Measurements from ENCODE around the gene VDR. TPM values are rescaled to one million over a fixed set of nuclear protein-coding genes. Genes with fewer than 3 reads are reported as not detected.

VDR gene
- total and polyA plus RNA-seq, 4 donors = 2.2 to 9.3 (median 7.4) TPM

- DNase-seq (no peak), ATAC-seq (ENCODE audit: low FRiP score) (no peak)
- Histone ChIP-seq H3K9me3 (ENCODE audit: control insufficient read depth, low read length) (no peaks in the 10 kb centered on the region), H3K27me3 (ENCODE audit: control insufficient read depth in 1 of 2, insufficient read depth in 2 of 2, low read length in 1 of 2) (no peaks in the 10 kb centered on the region), H3K4me1 (ENCODE audit: control insufficient read depth in 1 of 2, insufficient read depth in 2 of 2, low read length in 2 of 2) (no peaks in the 10 kb centered on the region), H3K4me3 (ENCODE audit: low read length in 2 of 2) (no peak overlapping the region), H3K27ac (ENCODE audit: low read depth in 1 of 2, low read length in 2 of 2) (no peak overlapping the region), H3K36me3 (ENCODE audit: control insufficient read depth in 1 of 2, insufficient read depth in 2 of 2, low read length in 1 of 2) (peaks cover 0 to 19% of the 10 kb centered on the region in 2 donors)
- intact Hi-C loops (cut with DNase I) = no loop called here
- WGBS, 2 donors = 91 to 92% methylated on average over 20 to 21 of the region's 21 CpGs
These were observed 109.5 kb downstream of the VDR start for GRCh38 chr12:47795121-47795813.

GRCh38 chr12:47794679-47795078, 110.1 kb downstream of the VDR start:
- Histone ChIP-seq H3K4me1 (ENCODE audit: control insufficient read depth in 1 of 2, insufficient read depth in 2 of 2, low read length in 2 of 2) (no peaks in the 10 kb centered on the region), H3K4me3 (ENCODE audit: low read length in 2 of 2) (no peak overlapping the region), H3K27me3 (ENCODE audit: control insufficient read depth in 1 of 2, insufficient read depth in 2 of 2, low read length in 1 of 2) (no peaks in the 10 kb centered on the region), H3K27ac (ENCODE audit: low read depth in 1 of 2, low read length in 2 of 2) (no peak overlapping the region), H3K9me3 (ENCODE audit: control insufficient read depth, low read length) (no peaks in the 10 kb centered on the region), H3K36me3 (ENCODE audit: control insufficient read depth in 1 of 2, insufficient read depth in 2 of 2, low read length in 1 of 2) (peaks cover 0 to 19% of the 10 kb centered on the region in 2 donors)
- WGBS, 2 donors = 92 to 93% methylated on average over 5 to 9 of the region's 9 CpGs
- DNase-seq (no peak), ATAC-seq (ENCODE audit: low FRiP score) (no peak)
- intact Hi-C loops (cut with DNase I) = no loop called here

GRCh38 chr12:47793015-47793681, 111.6 kb downstream of the VDR start:
- no peaks in the 10 kb centered on the region for H3K9me3 ChIP-seq (ENCODE audit: control insufficient read depth, low read length)
- peaks cover 0 to 22% of the 10 kb centered on the region in 2 donors for H3K36me3 ChIP-seq (ENCODE audit: control insufficient read depth in 1 of 2, insufficient read depth in 2 of 2, low read length in 1 of 2)
- no peak for DNase-seq
- no peak overlapping the region for H3K27ac ChIP-seq (ENCODE audit: low read depth in 1 of 2, low read length in 2 of 2)
- H3K4me1 ChIP-seq (ENCODE audit: control insufficient read depth in 1 of 2, insufficient read depth in 2 of 2, low read length in 2 of 2) = no peaks in the 10 kb centered on the region
- ATAC-seq (ENCODE audit: low FRiP score) = no peak
- no peaks in the 10 kb centered on the region for H3K27me3 ChIP-seq (ENCODE audit: control insufficient read depth in 1 of 2, insufficient read depth in 2 of 2, low read length in 1 of 2)
- H3K4me3 ChIP-seq (ENCODE audit: low read length in 2 of 2) = no peak overlapping the region
- intact Hi-C loops (cut with DNase I) = no loop called here
- WGBS, 2 donors = 63 to 65% methylated on average over 15 of the region's 15 CpGs

- whole genome bisulfite sequencing, 2 donors = 90% methylated on average over 16 of the region's 16 CpGs
- intact Hi-C loops (cut with DNase I) = no loop called here
- Histone ChIP-seq H3K27me3 (ENCODE audit: control insufficient read depth in 1 of 2, insufficient read depth in 2 of 2, low read length in 1 of 2) (no peaks in the 10 kb centered on the region), H3K36me3 (ENCODE audit: control insufficient read depth in 1 of 2, insufficient read depth in 2 of 2, low read length in 1 of 2) (peaks cover 0 to 20% of the 10 kb centered on the region in 2 donors), H3K4me3 (ENCODE audit: low read length in 2 of 2) (no peak overlapping the region), H3K4me1 (ENCODE audit: control insufficient read depth in 1 of 2, insufficient read depth in 2 of 2, low read length in 2 of 2) (no peaks in the 10 kb centered on the region), H3K9me3 (ENCODE audit: control insufficient read depth, low read length) (no peaks in the 10 kb centered on the region), H3K27ac (ENCODE audit: low read depth in 1 of 2, low read length in 2 of 2) (no peak overlapping the region)
- no peak for ATAC-seq (ENCODE audit: low FRiP score)
- DNase-seq = no peak
These were observed 112.9 kb downstream of the VDR start for GRCh38 chr12:47791874-47792273.

Other genes with a start within 250 kb of the VDR start
- gene RPAP3, start 199.0 kb downstream of the VDR start, total RNA-seq = 10 to 100 TPM; 18.6 to 22.7 TPM
- 1 to 10 TPM; 4.6 to 7.8 TPM for gene RPAP3, start 199.0 kb downstream of the VDR start, polyA plus RNA-seq
- gene ENDOU, start 179.5 kb downstream of the VDR start, total RNA-seq = 1 to 10 TPM in 1 of 2 donors, under 1 TPM in 1; 0.29 to 1.7 TPM
- gene ENDOU, start 179.5 kb downstream of the VDR start, polyA plus RNA-seq = under 1 TPM in 1 of 2 donors, not detected in 1; 0.74 TPM
- gene RAPGEF3, start 146.1 kb downstream of the VDR start, total RNA-seq = 100 to 1,000 TPM in 1 of 2 donors, 10 to 100 TPM in 1; 39.2 to 139 TPM
- gene RAPGEF3, start 146.1 kb downstream of the VDR start, polyA plus RNA-seq = 100 to 1,000 TPM in 1 of 2 donors, 1 to 10 TPM in 1; 3.1 to 149 TPM
- 10 to 100 TPM; 35.7 to 51.3 TPM for gene SLC48A1, start 131.8 kb downstream of the VDR start, total RNA-seq
- 10 to 100 TPM; 19.7 to 33.6 TPM for gene SLC48A1, start 131.8 kb downstream of the VDR start, polyA plus RNA-seq
- 100 to 1,000 TPM; 144 to 192 TPM for gene HDAC7, start 85.1 kb downstream of the VDR start, total RNA-seq
- gene HDAC7, start 85.1 kb downstream of the VDR start, polyA plus RNA-seq = 10 to 100 TPM; 17.0 to 93.4 TPM
- gene TMEM106C, start 58.6 kb upstream of the VDR start, total RNA-seq = 10 to 100 TPM; 56.3 to 70.0 TPM
- gene TMEM106C, start 58.6 kb upstream of the VDR start, polyA plus RNA-seq = 100 to 1,000 TPM in 1 of 2 donors, 10 to 100 TPM in 1; 68.9 to 220 TPM
- gene COL2A1, start 99.5 kb upstream of the VDR start, total RNA-seq = not detected
- gene COL2A1, start 99.5 kb upstream of the VDR start, polyA plus RNA-seq = not detected
- 10 to 100 TPM; 20.6 to 23.0 TPM for gene SENP1, start 201.1 kb upstream of the VDR start, total RNA-seq
- gene SENP1, start 201.1 kb upstream of the VDR start, polyA plus RNA-seq = 1 to 10 TPM; 6.0 to 6.3 TPM
- 10 to 100 TPM; 52.2 to 68.8 TPM for gene PFKM, start 214.4 kb upstream of the VDR start, total RNA-seq
- 10 to 100 TPM; 22.3 to 58.5 TPM for gene PFKM, start 214.4 kb upstream of the VDR start, polyA plus RNA-seq